ENCODE results near the gene WDR45.

Gene WDR45

GRCh38 chrX:49082271-49082871 lies 2.7 kb upstream of the WDR45 start:
- TF ChIP-seq CSRNP3 (CRISPR knock-in tag; IDR thresholded peaks at IDR 0.05) = no peak
- TF ChIP-seq POU6F1 (CRISPR knock-in tag; IDR thresholded peaks at IDR 0.05; ENCODE audit: borderline replicate concordance, low read depth) = no peak
- no peak for ATAC-seq

- TF ChIP-seq CSRNP3 (CRISPR knock-in tag; IDR thresholded peaks at IDR 0.05) = no peak
Observed at GRCh38 chrX:49077941-49078340, 1.7 kb downstream of the WDR45 start.

GRCh38 chrX:49075347-49075746 lies 4.3 kb downstream of the WDR45 start:
- TF ChIP-seq PPARA (CRISPR knock-in tag; IDR thresholded peaks at IDR 0.05; ENCODE audit: borderline replicate concordance) = no peak
- no peak for TF ChIP-seq ZC3H10 (CRISPR knock-in tag; IDR thresholded peaks at IDR 0.05)
- no peak for TF ChIP-seq BACH2 (CRISPR knock-in tag; IDR thresholded peaks at IDR 0.05; ENCODE audit: borderline replicate concordance)
- TF ChIP-seq ZFP3 (CRISPR knock-in tag; IDR thresholded peaks at IDR 0.05) = no peak
- TF ChIP-seq TCF4 (CRISPR knock-in tag; IDR thresholded peaks at IDR 0.05; ENCODE audit: borderline replicate concordance) = no peak
- TF ChIP-seq OSR1 (CRISPR knock-in tag; IDR thresholded peaks at IDR 0.05) = no peak
- TF ChIP-seq ISL1 (CRISPR knock-in tag; IDR thresholded peaks at IDR 0.05) = no peak
- no peak for TF ChIP-seq RARB (CRISPR knock-in tag; IDR thresholded peaks at IDR 0.05)
- TF ChIP-seq ESRRG (CRISPR knock-in tag; IDR thresholded peaks at IDR 0.05) = no peak
- TF ChIP-seq ARNTL (CRISPR knock-in tag; IDR thresholded peaks at IDR 0.05; ENCODE audit: borderline replicate concordance, low read depth) = no peak
- TF ChIP-seq CREB5 (CRISPR knock-in tag; IDR thresholded peaks at IDR 0.05; ENCODE audit: low read depth) = no peak
- TF ChIP-seq ZNF8 (CRISPR knock-in tag; IDR thresholded peaks at IDR 0.05) = no peak
- no peak for TF ChIP-seq GLIS3 (CRISPR knock-in tag; IDR thresholded peaks at IDR 0.05)
- no peak for TF ChIP-seq ZNF565 (CRISPR knock-in tag; conservative IDR thresholded peaks at IDR 0.05; ENCODE audit: low read depth)
- no peak for TF ChIP-seq ZFP30 (CRISPR knock-in tag; IDR thresholded peaks at IDR 0.05)
- TF ChIP-seq TOX (CRISPR knock-in tag; IDR thresholded peaks at IDR 0.05; ENCODE audit: borderline replicate concordance) = no peak
- no peak for TF ChIP-seq PATZ1 (CRISPR knock-in tag; IDR thresholded peaks at IDR 0.05; ENCODE audit: borderline replicate concordance)
- no peak for TF ChIP-seq TSHZ2 (CRISPR knock-in tag; IDR thresholded peaks at IDR 0.05)
- ATAC-seq = no peak

More at GRCh38 chrX:49077941-49078340, 1.7 kb downstream of the WDR45 start:
- ATAC-seq = no peak

Measured in SK-N-SH treated with all-trans-retinoic acid at 6 μM for 48 hours (cell line).